Measurements from ENCODE around the gene IMPACT.

The IMPACT gene

DNA sequence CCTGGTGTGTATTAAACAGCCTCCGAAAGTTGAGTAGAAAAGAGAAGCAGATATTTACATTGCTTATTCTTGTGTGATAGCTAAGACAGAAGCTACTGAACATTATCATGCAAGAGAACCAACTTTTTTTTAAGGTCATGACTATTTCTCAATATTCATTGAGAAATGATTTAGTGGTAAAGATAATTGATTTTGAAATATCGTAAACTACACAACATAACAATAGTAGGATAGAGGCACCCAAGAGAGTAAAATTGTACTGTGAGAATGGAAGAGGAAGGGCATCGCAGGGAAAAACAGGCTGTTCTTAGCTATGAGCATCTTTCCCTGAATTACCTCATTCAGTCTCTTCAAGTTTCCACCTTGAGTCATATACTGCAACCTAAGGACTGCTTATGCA, 59.2 kb downstream of the IMPACT start:
- in situ Hi-C loops (cut with HindIII; ENCODE audit: low pct_ligation_motif_present, low sequenced_read_pairs), result no loop called here
- H3K27ac ChIP-seq, result no peak overlapping the region
- no peak overlapping the region for H3K4me3 ChIP-seq (ENCODE audit: low read depth, low read length)
- no peaks in the 10 kb centered on the region for H3K36me3 ChIP-seq (replicated peaks)
- TF ChIP-seq, protein P1, sequence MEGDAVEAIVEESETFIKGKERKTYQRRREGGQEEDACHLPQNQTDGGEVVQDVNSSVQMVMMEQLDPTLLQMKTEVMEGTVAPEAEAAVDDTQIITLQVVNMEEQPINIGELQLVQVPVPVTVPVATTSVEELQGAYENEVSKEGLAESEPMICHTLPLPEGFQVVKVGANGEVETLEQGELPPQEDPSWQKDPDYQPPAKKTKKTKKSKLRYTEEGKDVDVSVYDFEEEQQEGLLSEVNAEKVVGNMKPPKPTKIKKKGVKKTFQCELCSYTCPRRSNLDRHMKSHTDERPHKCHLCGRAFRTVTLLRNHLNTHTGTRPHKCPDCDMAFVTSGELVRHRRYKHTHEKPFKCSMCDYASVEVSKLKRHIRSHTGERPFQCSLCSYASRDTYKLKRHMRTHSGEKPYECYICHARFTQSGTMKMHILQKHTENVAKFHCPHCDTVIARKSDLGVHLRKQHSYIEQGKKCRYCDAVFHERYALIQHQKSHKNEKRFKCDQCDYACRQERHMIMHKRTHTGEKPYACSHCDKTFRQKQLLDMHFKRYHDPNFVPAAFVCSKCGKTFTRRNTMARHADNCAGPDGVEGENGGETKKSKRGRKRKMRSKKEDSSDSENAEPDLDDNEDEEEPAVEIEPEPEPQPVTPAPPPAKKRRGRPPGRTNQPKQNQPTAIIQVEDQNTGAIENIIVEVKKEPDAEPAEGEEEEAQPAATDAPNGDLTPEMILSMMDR (IDR thresholded peaks at IDR 0.05; ENCODE audit: low read depth, low read length, missing control alignments), result no peak
- no peaks in the 10 kb centered on the region for H3K27me3 ChIP-seq (replicated peaks)
- DNase-seq, result no peak

DNA sequence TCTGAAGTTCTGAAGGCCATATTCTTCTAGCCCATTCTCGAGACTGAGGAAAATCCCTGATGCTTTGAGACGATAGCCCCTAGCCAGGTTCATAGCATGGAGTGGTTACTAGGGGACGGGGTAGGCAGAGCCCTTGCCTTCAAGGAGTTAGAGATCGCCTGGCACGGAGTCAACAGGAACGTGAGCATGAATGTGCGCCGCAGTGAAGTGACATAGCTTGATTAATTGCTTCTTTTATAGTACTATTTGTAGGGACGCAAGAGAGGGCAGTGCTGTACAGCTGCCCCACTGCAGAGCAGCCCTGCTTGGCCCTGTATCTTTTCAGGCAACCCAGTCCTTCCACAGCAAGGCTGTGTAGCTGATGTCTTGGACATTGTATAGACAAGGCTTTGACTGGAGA, 60.2 kb downstream of the IMPACT start:
- no peak for DNase-seq
- in situ Hi-C loops (cut with HindIII; ENCODE audit: low pct_ligation_motif_present, low sequenced_read_pairs), result no loop called here
- Histone ChIP-seq H3K27ac (no peak overlapping the region), H3K4me3 (ENCODE audit: low read depth, low read length) (no peak overlapping the region), H3K36me3 (replicated peaks) (no peaks in the 10 kb centered on the region), H3K27me3 (replicated peaks) (no peaks in the 10 kb centered on the region)
- TF ChIP-seq, protein P1 (IDR thresholded peaks at IDR 0.05; ENCODE audit: low read depth, low read length, missing control alignments), result no peak

DNA sequence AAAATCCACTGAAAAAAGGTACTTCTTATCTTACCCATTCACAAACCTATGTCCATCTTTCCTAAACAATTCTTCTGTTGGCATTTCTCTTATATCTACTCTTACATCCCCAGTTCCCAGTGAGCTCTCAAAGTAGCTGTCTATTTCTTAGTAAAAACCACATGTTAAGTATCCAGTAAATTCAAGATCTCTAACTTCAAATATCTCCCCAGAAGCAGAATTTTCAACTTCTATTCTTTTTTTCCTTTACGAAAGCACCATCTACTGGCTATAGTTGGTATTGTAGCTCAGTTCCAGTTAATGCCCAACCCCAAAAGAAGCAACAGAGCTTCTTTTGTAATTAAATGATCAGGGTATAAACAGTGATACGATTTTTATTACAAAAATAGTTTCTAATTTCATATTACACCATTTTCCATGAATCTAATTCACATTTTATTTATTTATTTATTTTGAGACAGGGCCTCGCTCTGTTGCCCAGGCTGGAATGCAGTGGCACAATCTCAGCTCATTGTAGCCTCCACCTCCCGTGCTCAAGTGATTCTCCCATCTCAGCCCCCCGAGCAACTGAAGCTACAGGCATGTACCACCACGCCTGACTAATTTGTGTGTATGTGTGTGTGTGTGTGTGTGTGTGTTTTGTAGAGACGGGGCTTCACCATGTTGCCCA, 62.5 kb downstream of the IMPACT start:
- no peak overlapping the region for H3K4me3 ChIP-seq (ENCODE audit: low read depth, low read length)
- no peaks in the 10 kb centered on the region for H3K36me3 ChIP-seq (replicated peaks)
- H3K27ac ChIP-seq, result no peak overlapping the region
- TF ChIP-seq, protein P1 (IDR thresholded peaks at IDR 0.05; ENCODE audit: low read depth, low read length, missing control alignments), result peak; percentile 52
- in situ Hi-C loops (cut with HindIII; ENCODE audit: low pct_ligation_motif_present, low sequenced_read_pairs), result no loop called here
- DNase-seq, result no peak
- no peaks in the 10 kb centered on the region for H3K27me3 ChIP-seq (replicated peaks)

DNA sequence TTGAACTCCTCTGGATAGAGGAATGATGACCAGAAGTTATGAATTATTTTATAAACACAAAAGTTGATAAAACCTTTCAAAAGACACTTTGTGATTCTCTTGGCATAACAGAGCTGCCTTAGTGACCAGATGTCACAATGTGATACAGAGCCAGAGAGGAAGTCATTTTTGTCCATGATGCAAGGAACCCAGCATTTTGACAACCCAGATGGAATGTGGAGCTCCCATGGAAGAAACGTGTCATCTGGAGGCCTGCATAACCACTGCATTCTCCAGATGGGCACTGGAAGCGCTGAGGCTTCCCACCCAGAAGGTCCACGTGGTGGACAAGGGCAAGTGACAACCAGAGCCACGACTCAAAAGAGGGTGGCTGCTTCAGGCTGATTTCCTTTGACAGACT, 64.1 kb downstream of the IMPACT start:
- Histone ChIP-seq H3K27ac (no peak overlapping the region), H3K4me3 (ENCODE audit: low read depth, low read length) (no peak overlapping the region), H3K36me3 (replicated peaks) (no peaks in the 10 kb centered on the region), H3K27me3 (replicated peaks) (no peaks in the 10 kb centered on the region)
- DNase-seq, result no peak
- in situ Hi-C loops (cut with HindIII; ENCODE audit: low pct_ligation_motif_present, low sequenced_read_pairs), result no loop called here
- TF ChIP-seq, protein P1 (IDR thresholded peaks at IDR 0.05; ENCODE audit: low read depth, low read length, missing control alignments), result no peak

DNA sequence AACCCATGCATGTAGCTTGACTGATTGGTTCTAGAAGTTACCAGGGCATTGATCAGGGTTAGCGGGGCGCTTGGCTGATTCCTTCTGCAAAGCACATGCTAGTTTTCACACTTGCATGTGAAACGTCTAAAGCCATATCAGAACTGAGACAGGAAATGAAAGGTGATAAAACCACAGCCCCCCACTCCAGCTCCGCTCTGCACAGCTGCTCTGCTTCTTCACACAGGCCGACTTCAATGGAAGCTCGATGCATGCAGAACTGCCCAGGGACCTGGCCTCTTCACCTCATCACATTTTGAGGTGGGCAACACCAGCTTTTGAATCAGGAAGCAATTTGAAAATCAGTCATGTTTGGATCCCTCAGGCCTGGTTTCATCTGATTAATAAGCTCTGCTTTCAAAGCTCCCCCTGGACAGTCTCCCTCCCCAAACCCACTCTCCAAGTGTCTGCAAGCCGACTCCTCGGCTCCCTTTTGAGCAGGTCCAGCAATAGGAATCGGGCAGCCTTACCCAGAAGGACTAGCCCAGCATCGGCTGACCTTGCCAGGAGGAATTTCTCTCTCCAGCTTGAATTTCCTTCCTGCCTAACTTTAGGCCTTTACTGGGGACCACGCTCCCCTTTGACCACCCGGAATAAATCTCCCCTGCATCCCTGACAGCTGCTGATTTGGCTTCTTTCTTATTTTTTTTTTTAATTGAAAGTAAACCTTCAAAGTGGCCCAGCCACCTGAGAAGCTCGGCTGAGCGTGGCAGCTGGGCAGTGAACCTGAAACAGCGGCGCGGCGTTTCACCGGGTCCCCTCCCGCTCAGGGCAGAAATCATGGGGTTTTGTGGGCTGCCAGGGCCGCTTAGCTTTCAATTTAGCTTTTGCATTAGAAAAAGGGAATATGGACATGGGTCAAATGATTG, 65.7 kb downstream of the IMPACT start:
- no peak overlapping the region for H3K4me3 ChIP-seq (ENCODE audit: low read depth, low read length)
- H3K36me3 ChIP-seq (replicated peaks), result no peaks in the 10 kb centered on the region
- no peaks in the 10 kb centered on the region for H3K27me3 ChIP-seq (replicated peaks)
- no peak overlapping the region for H3K27ac ChIP-seq
- TF ChIP-seq, protein P1 (IDR thresholded peaks at IDR 0.05; ENCODE audit: low read depth, low read length, missing control alignments), result no peak
- in situ Hi-C loops (cut with HindIII; ENCODE audit: low pct_ligation_motif_present, low sequenced_read_pairs), result no loop called here
- no peak for DNase-seq

All from brain microvascular endothelial cell (primary cell).